HAP-1 (cell line): ENCODE data around the gene ACBD3.

Source experiments
- DNase-seq, 2 experiments: peaks; one replicate each; pipeline ENCODE4 v3.0.0-alpha.2; 2016 to 2020; ENCODE audit warnings: low spot score in 2 of 2
- H3K27me3 ChIP-seq: fragments of 250-450 bp; sonication (Bioruptor Pico); 2 replicates; pipeline ENCODE4 v1.5.1; 2020; ENCODE audit warnings: low read depth, mild to moderate bottlenecking, moderate library complexity
- H3K36me3 ChIP-seq: fragments of 250-450 bp; sonication (Bioruptor Pico); replicated peaks from 2 replicates; pipeline ENCODE4 v1.5.1; 2020; ENCODE audit warnings: mild to moderate bottlenecking
- H3K4me1 ChIP-seq: fragments of 250-450 bp; sonication (Bioruptor Pico); 2 replicates; pipeline ENCODE4 v1.5.1; 2020; ENCODE audit warnings: mild to moderate bottlenecking
- H3K4me3 ChIP-seq: fragments of 250-450 bp; sonication (Bioruptor Pico); 2 replicates; pipeline ENCODE4 v1.5.1; 2020; ENCODE audit warnings: mild to moderate bottlenecking, moderate library complexity
- H3K9me3 ChIP-seq: fragments of 250-450 bp; sonication (Bioruptor Pico); 2 replicates; pipeline ENCODE4 v1.5.1; 2020; ENCODE audit warnings: mild to moderate bottlenecking, moderate library complexity
- in situ Hi-C: fragments of 300-500 bp; cut with MboI; formaldehyde crosslinking; loops from 3 replicates; pipeline ENCODE4 v1.14.3; 2020; ENCODE audit warnings: low sequenced_read_pairs, inconsistent platforms, mixed read lengths

The ACBD3 gene

GRCh38 chr1:226185141-226186036 is 1.2 kb downstream of the ACBD3 start:
- H3K36me3 ChIP-seq, result peaks cover 6% of the 10 kb centered on the region
- DNase-seq, result no peak
- peak overlapping the region; percentile 78 for H3K4me3 ChIP-seq
- in situ Hi-C loops, result no loop called here
- H3K4me1 ChIP-seq, result peaks cover 15% of the 10 kb centered on the region
- H3K27me3 ChIP-seq, result no peaks in the 10 kb centered on the region; the same call in 1 of the 2 replicates
- no peaks in the 10 kb centered on the region for H3K9me3 ChIP-seq

- Histone ChIP-seq H3K27me3 (no peaks in the 10 kb centered on the region; the same call in 1 of the 2 replicates), H3K4me3 (no peak overlapping the region), H3K9me3 (no peaks in the 10 kb centered on the region), H3K36me3 (peaks cover 7% of the 10 kb centered on the region), H3K4me1 (peaks cover 15% of the 10 kb centered on the region)
- in situ Hi-C loops, result no loop called here
- peak; percentile 71 for DNase-seq
Observed at GRCh38 chr1:226181996-226182714, 4.4 kb downstream of the ACBD3 start.

GRCh38 chr1:226176870-226177269 is 9.7 kb downstream of the ACBD3 start:
- DNase-seq, result no peak
- Histone ChIP-seq H3K9me3 (no peaks in the 10 kb centered on the region), H3K4me1 (peaks cover 3% of the 10 kb centered on the region; the same call in 1 of the 2 replicates), H3K27me3 (no peaks in the 10 kb centered on the region), H3K4me3 (no peak overlapping the region), H3K36me3 (peaks cover 4% of the 10 kb centered on the region; the same call in 1 of the 2 replicates)
- in situ Hi-C loops, result no loop called here

- in situ Hi-C loops, result no loop called here
- Histone ChIP-seq H3K9me3 (no peaks in the 10 kb centered on the region), H3K4me1 (no peaks in the 10 kb centered on the region), H3K27me3 (no peaks in the 10 kb centered on the region), H3K36me3 (no peaks in the 10 kb centered on the region), H3K4me3 (no peak overlapping the region)
- no peak for DNase-seq
Observed at GRCh38 chr1:226172589-226172988, 14.0 kb downstream of the ACBD3 start.

- in situ Hi-C loops, result no loop called here
- H3K4me1 ChIP-seq, result no peaks in the 10 kb centered on the region
- H3K36me3 ChIP-seq, result peaks cover 22% of the 10 kb centered on the region
- H3K9me3 ChIP-seq, result no peaks in the 10 kb centered on the region
- no peak for DNase-seq
- H3K4me3 ChIP-seq, result no peak overlapping the region
- no peaks in the 10 kb centered on the region for H3K27me3 ChIP-seq
Observed at GRCh38 chr1:226166341-226166740, 20.2 kb downstream of the ACBD3 start.

GRCh38 chr1:226164154-226164553 is 22.4 kb downstream of the ACBD3 start:
- Histone ChIP-seq H3K36me3 (peaks cover 41% of the 10 kb centered on the region), H3K4me3 (no peak overlapping the region), H3K4me1 (no peaks in the 10 kb centered on the region), H3K27me3 (no peaks in the 10 kb centered on the region), H3K9me3 (no peaks in the 10 kb centered on the region)
- DNase-seq, result no peak
- in situ Hi-C loops, result no loop called here

GRCh38 chr1:226162898-226163297 is 23.6 kb downstream of the ACBD3 start:
- DNase-seq, result no peak
- Histone ChIP-seq H3K36me3 (peaks cover 53% of the 10 kb centered on the region), H3K27me3 (no peaks in the 10 kb centered on the region), H3K4me1 (no peaks in the 10 kb centered on the region), H3K9me3 (no peaks in the 10 kb centered on the region), H3K4me3 (no peak overlapping the region)
- in situ Hi-C loops, result no loop called here

GRCh38 chr1:226158983-226159382 is 27.6 kb downstream of the ACBD3 start:
- Histone ChIP-seq H3K36me3 (peaks cover 67% of the 10 kb centered on the region), H3K9me3 (no peaks in the 10 kb centered on the region), H3K4me3 (no peak overlapping the region), H3K4me1 (peaks cover 3% of the 10 kb centered on the region; the same call in 1 of the 2 replicates), H3K27me3 (no peaks in the 10 kb centered on the region)
- no peak for DNase-seq
- in situ Hi-C loops, result no loop called here

- H3K9me3 ChIP-seq, result no peaks in the 10 kb centered on the region
- no peak overlapping the region for H3K4me3 ChIP-seq
- in situ Hi-C loops, result no loop called here
- H3K36me3 ChIP-seq, result peaks cover 64% of the 10 kb centered on the region
- peaks cover 3% of the 10 kb centered on the region; the same call in 1 of the 2 replicates for H3K4me1 ChIP-seq
- DNase-seq, result no peak
- no peaks in the 10 kb centered on the region for H3K27me3 ChIP-seq
Observed at GRCh38 chr1:226158457-226158856, 28.1 kb downstream of the ACBD3 start.

GRCh38 chr1:226157761-226158316 is 28.7 kb downstream of the ACBD3 start:
- in situ Hi-C loops, result no loop called here
- Histone ChIP-seq H3K9me3 (no peaks in the 10 kb centered on the region), H3K36me3 (peaks cover 60% of the 10 kb centered on the region), H3K27me3 (no peaks in the 10 kb centered on the region), H3K4me1 (peaks cover 3% of the 10 kb centered on the region; the same call in 1 of the 2 replicates), H3K4me3 (no peak overlapping the region)
- no peak for DNase-seq

GRCh38 chr1:226154593-226154992 is 31.9 kb downstream of the ACBD3 start:
- Histone ChIP-seq H3K36me3 (peaks cover 57% of the 10 kb centered on the region), H3K27me3 (no peaks in the 10 kb centered on the region), H3K4me3 (no peak overlapping the region), H3K9me3 (no peaks in the 10 kb centered on the region), H3K4me1 (peaks cover 3% of the 10 kb centered on the region; the same call in 1 of the 2 replicates)
- DNase-seq, result no peak
- in situ Hi-C loops, result no loop called here

- Histone ChIP-seq H3K27me3 (no peaks in the 10 kb centered on the region), H3K36me3 (peaks cover 46% of the 10 kb centered on the region), H3K4me1 (no peaks in the 10 kb centered on the region), H3K4me3 (no peak overlapping the region), H3K9me3 (no peaks in the 10 kb centered on the region)
- DNase-seq, result peak; percentile 22 to 33
- in situ Hi-C loops, result no loop called here
Observed at GRCh38 chr1:226149806-226150205, 36.7 kb downstream of the ACBD3 start.

- H3K9me3 ChIP-seq, result no peaks in the 10 kb centered on the region
- H3K36me3 ChIP-seq, result peaks cover 49% of the 10 kb centered on the region
- no peak overlapping the region for H3K4me3 ChIP-seq
- H3K27me3 ChIP-seq, result no peaks in the 10 kb centered on the region
- no peak for DNase-seq
- no peaks in the 10 kb centered on the region for H3K4me1 ChIP-seq
- in situ Hi-C loops, result no loop called here
Observed at GRCh38 chr1:226148121-226148648, 38.4 kb downstream of the ACBD3 start.
